ENCODE results near the gene IFIT3.

DNA sequence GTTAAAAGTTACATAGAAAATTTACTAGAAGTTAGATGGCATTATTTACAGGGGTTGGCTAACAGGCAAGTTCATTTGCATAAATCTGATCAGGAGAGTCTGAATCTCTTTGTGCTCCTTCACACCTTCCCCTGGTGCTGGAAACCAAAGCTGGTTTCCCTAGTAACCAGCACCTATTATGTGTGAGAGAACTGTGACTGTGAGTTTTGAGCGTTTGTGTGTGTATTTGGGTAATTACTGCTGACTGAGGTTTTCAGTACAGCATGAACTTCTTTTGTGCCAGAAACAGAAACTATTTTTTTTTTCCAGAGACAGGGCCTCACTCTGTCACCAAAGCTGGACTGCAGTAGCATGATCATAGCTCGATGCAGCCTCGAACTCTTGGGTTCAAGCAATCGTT is 39.7 kb downstream of the IFIT3 start:
- TF ChIP-seq CTCF (IDR thresholded peaks at IDR 0.05), result no peak
- TF ChIP-seq REST (IDR thresholded peaks at IDR 0.05), result no peak
- TF ChIP-seq HDAC2 (IDR thresholded peaks at IDR 0.05), result no peak
- TF ChIP-seq, protein P1, sequence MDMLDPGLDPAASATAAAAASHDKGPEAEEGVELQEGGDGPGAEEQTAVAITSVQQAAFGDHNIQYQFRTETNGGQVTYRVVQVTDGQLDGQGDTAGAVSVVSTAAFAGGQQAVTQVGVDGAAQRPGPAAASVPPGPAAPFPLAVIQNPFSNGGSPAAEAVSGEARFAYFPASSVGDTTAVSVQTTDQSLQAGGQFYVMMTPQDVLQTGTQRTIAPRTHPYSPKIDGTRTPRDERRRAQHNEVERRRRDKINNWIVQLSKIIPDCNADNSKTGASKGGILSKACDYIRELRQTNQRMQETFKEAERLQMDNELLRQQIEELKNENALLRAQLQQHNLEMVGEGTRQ (IDR thresholded peaks at IDR 0.05), result no peak
- TF ChIP-seq POLR2A (IDR thresholded peaks at IDR 0.05; ENCODE audit: low read length), result no peak
- TF ChIP-seq MAFK (IDR thresholded peaks at IDR 0.05; ENCODE audit: partially characterized antibody), result no peak
- no peak for TF ChIP-seq PHF8 (IDR thresholded peaks at IDR 0.05; ENCODE audit: borderline replicate concordance, low read depth)
- TF ChIP-seq, protein P2, sequence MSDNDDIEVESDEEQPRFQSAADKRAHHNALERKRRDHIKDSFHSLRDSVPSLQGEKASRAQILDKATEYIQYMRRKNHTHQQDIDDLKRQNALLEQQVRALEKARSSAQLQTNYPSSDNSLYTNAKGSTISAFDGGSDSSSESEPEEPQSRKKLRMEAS (IDR thresholded peaks at IDR 0.05), result no peak
- no peak for TF ChIP-seq RAD21 (conservative IDR thresholded peaks at IDR 0.05 in 1 of 2, IDR thresholded peaks at IDR 0.05 in 1 of 2)

Data from A549 (cell line).